ENCODE measurements around the gene EDAR. TPM values are rescaled to one million over a fixed set of nuclear protein-coding genes. Genes with fewer than 3 reads are reported as not detected.

The EDAR gene
- total and polyA plus RNA-seq, 2 of the 4 experiments (the other 2 are of a cell fraction) = not detected

DNA sequence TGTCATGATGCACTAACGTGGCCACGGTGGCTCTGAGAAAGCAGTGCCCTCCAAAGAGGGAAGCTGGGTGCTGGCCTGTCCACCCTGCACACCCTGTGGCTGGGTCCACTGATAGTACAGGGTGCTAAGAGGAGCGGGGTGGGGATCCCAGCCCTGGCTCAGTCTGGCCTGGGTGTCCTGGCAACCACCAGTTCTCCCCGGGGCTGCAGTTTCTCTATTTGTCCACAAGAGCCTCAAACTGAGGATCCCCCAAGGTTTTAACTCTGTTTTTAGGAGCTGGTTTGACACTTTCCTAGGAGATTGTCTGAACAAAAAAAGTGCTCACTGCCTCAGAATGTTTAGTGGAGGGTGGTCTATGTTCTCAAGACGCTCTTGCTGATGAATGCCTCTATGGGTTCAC, 29.0 kb downstream of the EDAR start:
- Histone ChIP-seq H4K8ac (ENCODE audit: low read depth in 2 of 2, low read length in 2 of 2) (no peak overlapping the region), H3K9me1 (ENCODE audit: insufficient read depth, low read length) (no peaks in the 10 kb centered on the region), H2AK9ac (replicated peaks; ENCODE audit: low read depth, low read length, poor library complexity) (no peak overlapping the region), H3K27ac (ENCODE audit: insufficient read depth, low read length) (no peak overlapping the region), H3K4me2 (ENCODE audit: low read depth, low read length) (no peak overlapping the region), H3K23ac (ENCODE audit: low read depth, low read length) (no peak overlapping the region), H3K4me3 (ENCODE audit: insufficient read depth, low read depth, low read length) (no peak overlapping the region), H4K5ac (ENCODE audit: low read depth, low read length) (no peak overlapping the region), H3K56ac (ENCODE audit: extremely low read depth, insufficient read depth, low read length) (no peak overlapping the region), H3K9me3 (ENCODE audit: control insufficient read depth, insufficient read depth, low read length) (no peaks in the 10 kb centered on the region), H2BK5ac (ENCODE audit: low read depth, low read length, poor library complexity, severe bottlenecking) (no peak overlapping the region), H3K4me1 (ENCODE audit: control insufficient read depth, insufficient read depth, low read length) (no peaks in the 10 kb centered on the region), H3K9ac (ENCODE audit: low read depth, low read length) (no peak overlapping the region), H4K91ac (ENCODE audit: insufficient read depth, low read depth, low read length) (no peak overlapping the region), H3K18ac (ENCODE audit: low read depth, low read length) (no peak overlapping the region), H2BK20ac (ENCODE audit: low read depth, low read length) (no peak overlapping the region), H2BK120ac (ENCODE audit: low read depth, low read length) (no peak overlapping the region), H3K27me3 (ENCODE audit: control insufficient read depth, insufficient read depth, low read length) (peaks cover 65% of the 10 kb centered on the region), H3K79me1 (ENCODE audit: low read depth in 1 of 2, low read length in 2 of 2) (no peaks in the 10 kb centered on the region), H2AFZ (replicated peaks; ENCODE audit: low read length, poor library complexity) (no peak overlapping the region), H2BK15ac (ENCODE audit: low read depth, low read length) (no peak overlapping the region), H3K36me3 (ENCODE audit: control insufficient read depth, insufficient read depth, low read length) (no peaks in the 10 kb centered on the region), H4K20me1 (ENCODE audit: insufficient read depth, low read length) (no peaks in the 10 kb centered on the region), H3K4ac (ENCODE audit: low read depth, low read length) (no peak overlapping the region), H2AK5ac (ENCODE audit: low read depth, low read length) (no peak overlapping the region), H3K14ac (replicated peaks; ENCODE audit: low read depth, low read length) (no peak overlapping the region)
- no TSS peak for BruUV-seq (replicated peaks)
- no peak for ATAC-seq (ENCODE audit: low read depth)
- ChIA-PET CTCF (no interaction called here), POLR2A (ENCODE audit: unreplicated experiment) (no interaction called here)
- no CpG with 5 or more reads among the region's 5 CpGs for WGBS, 2 experiments (ENCODE audit: extremely low coverage in 2 of 2, insufficient read length in 1 of 2)
- no peak for DNase-seq
- intact Hi-C loops (cut with micrococcal nuclease) = no loop called here
- in situ Hi-C loops (cut with MboI; ENCODE audit: low sequenced_read_pairs) = no loop called here
- no peak for TF ChIP-seq FOS (IDR thresholded peaks at IDR 0.05; ENCODE audit: low read depth, low read length)
- TF ChIP-seq RFX5 (IDR thresholded peaks at IDR 0.05; ENCODE audit: low read depth, low read length) = no peak
- no peak for TF ChIP-seq CHD1 (IDR thresholded peaks at IDR 0.05; ENCODE audit: low read depth, low read length)
- TF ChIP-seq BHLHE40 (IDR thresholded peaks at IDR 0.05; ENCODE audit: low read depth, low read length) = no peak
- TF ChIP-seq ELK1 (IDR thresholded peaks at IDR 0.05; ENCODE audit: borderline replicate concordance, low read depth, low read length) = no peak
- TF ChIP-seq MAFK (IDR thresholded peaks at IDR 0.05; ENCODE audit: low read depth, low read length) = no peak
- TF ChIP-seq CTCF (conservative IDR thresholded peaks at IDR 0.05; ENCODE audit: low read depth, low read length) = no peak
- TF ChIP-seq MAZ (IDR thresholded peaks at IDR 0.05; ENCODE audit: borderline replicate concordance, low read depth, low read length) = no peak
- TF ChIP-seq RAD21 (IDR thresholded peaks at IDR 0.05; ENCODE audit: low read length) = no peak
- TF ChIP-seq RCOR1 (IDR thresholded peaks at IDR 0.05; ENCODE audit: insufficient replicate concordance, low read length) = no peak
- no peak for TF ChIP-seq CEBPB (IDR thresholded peaks at IDR 0.05; ENCODE audit: low read depth, low read length)
- no peak for TF ChIP-seq NFE2L2 (IDR thresholded peaks at IDR 0.05; ENCODE audit: low read depth, low read length)
- no peak for TF ChIP-seq MXI1 (IDR thresholded peaks at IDR 0.05; ENCODE audit: borderline replicate concordance, low read depth, low read length)
- dilution Hi-C loops (cut with HindIII; ENCODE audit: low sequenced_read_pairs, unreplicated experiment) = no loop called here

Measured in IMR-90 (cell line).